GM23338 (cell line): Measurements from ENCODE around the gene MAPK14.

Source experiments
- CREB1 ChIP-seq: fragments of 250-450 bp; sonication (Bioruptor Pico); IDR thresholded peaks from 2 replicates; pipeline ENCODE4 v1.5.0; 2020; ENCODE audit warnings: low read depth, mild to moderate bottlenecking, moderate library complexity
- EZH2 ChIP-seq: fragments of 200-600 bp; sonication (generic); IDR thresholded peaks from one replicate; pipeline ENCODE4 v1.8.0; 2017; ENCODE audit warnings: antibody characterized with exemption, mild to moderate bottlenecking, low read depth; ENCODE audit not compliant: unreplicated experiment
- EZH2phosphoT487 ChIP-seq: fragments of 200-600 bp; sonication (generic); IDR thresholded peaks from one replicate; pipeline ENCODE4 v1.8.1; 2018; ENCODE audit warnings: antibody characterized with exemption; ENCODE audit not compliant: unreplicated experiment
- JUNB ChIP-seq: IDR thresholded peaks from one replicate; pipeline ENCODE4 v1.6.1; 2016; ENCODE audit warnings: antibody characterized with exemption; ENCODE audit not compliant: unreplicated experiment
- POLR2AphosphoS5 ChIP-seq: IDR thresholded peaks from 2 replicates; pipeline ENCODE4 v1.6.1; 2016; ENCODE audit warnings: antibody characterized with exemption, low read depth
- REST ChIP-seq: IDR thresholded peaks from one replicate; pipeline ENCODE4 v1.6.1; 2018; ENCODE audit warnings: antibody characterized with exemption; ENCODE audit not compliant: unreplicated experiment
- STAT1 ChIP-seq: IDR thresholded peaks from one replicate; pipeline ENCODE4 v1.6.1; 2016; ENCODE audit warnings: antibody characterized with exemption; ENCODE audit not compliant: unreplicated experiment
- TF ChIP-seq, protein P1 (sequence below), 2 experiments: fragments of 200-600 bp in 1 of 2; sonication (generic) in 1 of 2; conservative IDR thresholded peaks; 2 replicates each; pipeline versions ENCODE4 v1.5.1 to v1.6.1; 2016 to 2017; ENCODE audit warnings: antibody characterized with exemption in 2 of 2, low read depth in 2 of 2, mild to moderate bottlenecking in 2 of 2, moderate library complexity in 1 of 2

- TF ChIP-seq, protein P1, sequence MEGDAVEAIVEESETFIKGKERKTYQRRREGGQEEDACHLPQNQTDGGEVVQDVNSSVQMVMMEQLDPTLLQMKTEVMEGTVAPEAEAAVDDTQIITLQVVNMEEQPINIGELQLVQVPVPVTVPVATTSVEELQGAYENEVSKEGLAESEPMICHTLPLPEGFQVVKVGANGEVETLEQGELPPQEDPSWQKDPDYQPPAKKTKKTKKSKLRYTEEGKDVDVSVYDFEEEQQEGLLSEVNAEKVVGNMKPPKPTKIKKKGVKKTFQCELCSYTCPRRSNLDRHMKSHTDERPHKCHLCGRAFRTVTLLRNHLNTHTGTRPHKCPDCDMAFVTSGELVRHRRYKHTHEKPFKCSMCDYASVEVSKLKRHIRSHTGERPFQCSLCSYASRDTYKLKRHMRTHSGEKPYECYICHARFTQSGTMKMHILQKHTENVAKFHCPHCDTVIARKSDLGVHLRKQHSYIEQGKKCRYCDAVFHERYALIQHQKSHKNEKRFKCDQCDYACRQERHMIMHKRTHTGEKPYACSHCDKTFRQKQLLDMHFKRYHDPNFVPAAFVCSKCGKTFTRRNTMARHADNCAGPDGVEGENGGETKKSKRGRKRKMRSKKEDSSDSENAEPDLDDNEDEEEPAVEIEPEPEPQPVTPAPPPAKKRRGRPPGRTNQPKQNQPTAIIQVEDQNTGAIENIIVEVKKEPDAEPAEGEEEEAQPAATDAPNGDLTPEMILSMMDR (conservative IDR thresholded peaks at IDR 0.05; ENCODE audit: low read depth in 2 of 2), result no peak
- TF ChIP-seq POLR2AphosphoS5 (no peak), JUNB (no peak), EZH2 (no peak), REST (no peak), CREB1 (CRISPR knock-in tag) (no peak), EZH2phosphoT487 (no peak), STAT1 (no peak)
These were observed 94.3 kb downstream of the MAPK14 start for GRCh38 chr6:36121787-36122494.
